Stimulated activated naive B cell treated with anti-CD40 and anti-IgM and Interleukin-4, amounts not matched to agents 10 μg/mL and 1 μg/mL and 100 μg/mL, for 72 hours (primary cell): ENCODE measurements around the gene PMS1.
"Not testable (repeated sequence)": the region's sequence is repeated elsewhere in the genome, so short reads cannot be mapped to it uniquely, and the experiment has no call there.

Experiments used
- ATAC-seq, 2 donors: fragments of 150-1000 bp; cut with Tn5 transposase; replicated peaks; 2 replicates each; pipeline ENCODE4 v1.10.0; 2021; ENCODE audit warnings: moderate library complexity in 1 of 2
- DNase-seq: peaks from one replicate; pipeline ENCODE4 v3.0.0; 2021
- H3K27ac Mint-ChIP-seq: one replicate; pipeline ENCODE4 v1.8.0; 2022; ENCODE audit warnings: mild to moderate bottlenecking, mixed read lengths
- H3K27me3 Mint-ChIP-seq, 2 donors: one replicate each; pipeline ENCODE4 v1.8.0; 2022; ENCODE audit warnings: mixed read lengths in 2 of 2
- H3K36me3 Mint-ChIP-seq, 2 donors: one replicate each; pipeline ENCODE4 v1.8.0; 2022; ENCODE audit warnings: mixed read lengths in 2 of 2, mild to moderate bottlenecking in 1 of 2
- H3K4me1 Mint-ChIP-seq, 2 donors: one replicate each; pipeline ENCODE4 v1.8.0; 2022; ENCODE audit warnings: mixed read lengths in 2 of 2, mild to moderate bottlenecking in 1 of 2
- H3K4me3 Mint-ChIP-seq, 2 donors: one replicate each; pipeline ENCODE4 v1.8.0; 2022; ENCODE audit warnings: mild to moderate bottlenecking in 2 of 2, mixed read lengths in 2 of 2, moderate library complexity in 1 of 2
- H3K9me3 Mint-ChIP-seq, 2 donors: one replicate each; pipeline ENCODE4 v1.8.0; 2022; ENCODE audit warnings: mixed read lengths in 2 of 2, mild to moderate bottlenecking in 1 of 2

The PMS1 gene

GRCh38 chr2:189830510-189830909 is 46.3 kb downstream of the PMS1 start:
- Mint-ChIP-seq H3K9me3 (no peaks in the 10 kb centered on the region), H3K27me3 (no peaks in the 10 kb centered on the region), H3K4me1 (peaks cover 5 to 19% of the 10 kb centered on the region in 2 donors), H3K36me3 (peaks cover 22 to 40% of the 10 kb centered on the region in 2 donors), H3K27ac (no peak overlapping the region), H3K4me3 (no peak overlapping the region)
- DNase-seq = no peak
- no peak for ATAC-seq

- H3K36me3 Mint-ChIP-seq = peaks cover 17 to 37% of the 10 kb centered on the region in 2 donors
- H3K4me3 Mint-ChIP-seq = no peak overlapping the region
- H3K27me3 Mint-ChIP-seq = no peaks in the 10 kb centered on the region
- H3K27ac Mint-ChIP-seq = no peak overlapping the region
- ATAC-seq (peak; percentile 66 to 87), DNase-seq (no peak)
- H3K4me1 Mint-ChIP-seq = peaks cover 8 to 25% of the 10 kb centered on the region in 2 donors
- no peaks in the 10 kb centered on the region for H3K9me3 Mint-ChIP-seq
These were observed 49.8 kb downstream of the PMS1 start for GRCh38 chr2:189834059-189834458.

- H3K9me3 Mint-ChIP-seq, H3K4me3 Mint-ChIP-seq, ATAC-seq, H3K27ac Mint-ChIP-seq, DNase-seq, H3K27me3 Mint-ChIP-seq: not testable (repeated sequence)
- Mint-ChIP-seq H3K4me1 (peaks cover 8 to 25% of the 10 kb centered on the region in 2 donors), H3K36me3 (peaks cover 17 to 33% of the 10 kb centered on the region in 2 donors)
These were observed 50.4 kb downstream of the PMS1 start for GRCh38 chr2:189834642-189835041.

GRCh38 chr2:189835855-189836558 is 51.8 kb downstream of the PMS1 start:
- Mint-ChIP-seq H3K27me3 (no peaks in the 10 kb centered on the region), H3K9me3 (no peaks in the 10 kb centered on the region), H3K4me1 (peaks cover 8 to 15% of the 10 kb centered on the region in 2 donors), H3K4me3 (no peak overlapping the region), H3K27ac (no peak overlapping the region), H3K36me3 (peaks cover 13 to 25% of the 10 kb centered on the region in 2 donors)
- ATAC-seq (no peak), DNase-seq (no peak)

GRCh38 chr2:189836644-189837043 is 52.4 kb downstream of the PMS1 start:
- Mint-ChIP-seq H3K27me3 (no peaks in the 10 kb centered on the region), H3K27ac (no peak overlapping the region), H3K36me3 (peaks cover 19 to 32% of the 10 kb centered on the region in 2 donors), H3K4me3 (no peak overlapping the region), H3K9me3 (no peaks in the 10 kb centered on the region), H3K4me1 (peaks cover 8 to 21% of the 10 kb centered on the region in 2 donors)
- no peak for DNase-seq
- no peak for ATAC-seq

GRCh38 chr2:189837326-189837725 is 53.1 kb downstream of the PMS1 start:
- DNase-seq (no peak), ATAC-seq (no peak)
- Mint-ChIP-seq H3K36me3 (peaks cover 16 to 34% of the 10 kb centered on the region in 2 donors), H3K9me3 (no peaks in the 10 kb centered on the region), H3K27me3 (no peaks in the 10 kb centered on the region), H3K4me1 (peaks cover 10 to 28% of the 10 kb centered on the region in 2 donors), H3K27ac (no peak overlapping the region), H3K4me3 (no peak overlapping the region)

GRCh38 chr2:189841019-189841418 is 56.8 kb downstream of the PMS1 start:
- H3K9me3 Mint-ChIP-seq = no peaks in the 10 kb centered on the region
- no peaks in the 10 kb centered on the region for H3K27me3 Mint-ChIP-seq
- no peak overlapping the region for H3K4me3 Mint-ChIP-seq
- H3K36me3 Mint-ChIP-seq = peaks cover 15 to 40% of the 10 kb centered on the region in 2 donors
- H3K4me1 Mint-ChIP-seq = peaks cover 4 to 20% of the 10 kb centered on the region in 2 donors
- ATAC-seq (no peak), DNase-seq (no peak)
- H3K27ac Mint-ChIP-seq = no peak overlapping the region

GRCh38 chr2:189848276-189848675 is 64.0 kb downstream of the PMS1 start:
- no peaks in the 10 kb centered on the region for H3K27me3 Mint-ChIP-seq
- no peak overlapping the region for H3K4me3 Mint-ChIP-seq
- H3K27ac Mint-ChIP-seq = no peak overlapping the region
- H3K4me1 Mint-ChIP-seq = peaks cover 4 to 7% of the 10 kb centered on the region in 2 donors
- peaks cover 40 to 56% of the 10 kb centered on the region in 2 donors for H3K36me3 Mint-ChIP-seq
- DNase-seq (no peak), ATAC-seq (no peak)
- H3K9me3 Mint-ChIP-seq = no peaks in the 10 kb centered on the region

GRCh38 chr2:189849550-189849949 is 65.3 kb downstream of the PMS1 start:
- Mint-ChIP-seq H3K9me3 (no peaks in the 10 kb centered on the region), H3K4me3 (no peak overlapping the region), H3K27me3 (no peaks in the 10 kb centered on the region), H3K27ac (no peak overlapping the region), H3K36me3 (peaks cover 44 to 59% of the 10 kb centered on the region in 2 donors), H3K4me1 (peaks cover 7 to 11% of the 10 kb centered on the region in 2 donors)
- DNase-seq (no peak), ATAC-seq (no peak)

- Mint-ChIP-seq H3K27me3 (no peaks in the 10 kb centered on the region), H3K4me1 (peaks cover 7 to 18% of the 10 kb centered on the region in 2 donors), H3K27ac (no peak overlapping the region), H3K9me3 (no peaks in the 10 kb centered on the region), H3K4me3 (no peak overlapping the region), H3K36me3 (peaks cover 48 to 58% of the 10 kb centered on the region in 2 donors)
- DNase-seq (no peak), ATAC-seq (no peak)
These were observed 67.0 kb downstream of the PMS1 start for GRCh38 chr2:189851174-189851826.

- Mint-ChIP-seq H3K36me3 (peaks cover 37 to 47% of the 10 kb centered on the region in 2 donors), H3K9me3 (no peaks in the 10 kb centered on the region), H3K27ac (no peak overlapping the region), H3K4me3 (no peak overlapping the region), H3K4me1 (peaks cover 7 to 18% of the 10 kb centered on the region in 2 donors), H3K27me3 (no peaks in the 10 kb centered on the region)
- ATAC-seq = no peak
- no peak for DNase-seq
These were observed 69.9 kb downstream of the PMS1 start for GRCh38 chr2:189854187-189854586.

GRCh38 chr2:189854940-189855339 is 70.7 kb downstream of the PMS1 start:
- no peak for DNase-seq
- H3K27me3 Mint-ChIP-seq = no peaks in the 10 kb centered on the region
- H3K9me3 Mint-ChIP-seq = no peaks in the 10 kb centered on the region
- ATAC-seq = no peak
- H3K27ac Mint-ChIP-seq = no peak overlapping the region
- no peak overlapping the region for H3K4me3 Mint-ChIP-seq
- H3K4me1 Mint-ChIP-seq = peaks cover 7 to 18% of the 10 kb centered on the region in 2 donors
- H3K36me3 Mint-ChIP-seq = peaks cover 35 to 43% of the 10 kb centered on the region in 2 donors

- Mint-ChIP-seq H3K27me3 (no peaks in the 10 kb centered on the region), H3K9me3 (no peaks in the 10 kb centered on the region), H3K4me1 (peaks cover 3 to 10% of the 10 kb centered on the region in 2 donors), H3K27ac (no peak overlapping the region), H3K4me3 (no peak overlapping the region), H3K36me3 (peaks cover 43 to 46% of the 10 kb centered on the region in 2 donors)
- DNase-seq (no peak), ATAC-seq (no peak)
These were observed 74.0 kb downstream of the PMS1 start for GRCh38 chr2:189858291-189858690.

- H3K36me3 Mint-ChIP-seq = peaks cover 31 to 34% of the 10 kb centered on the region in 2 donors
- peaks cover 0 to under 1% of the 10 kb centered on the region in 2 donors for H3K4me1 Mint-ChIP-seq
- H3K27ac Mint-ChIP-seq = no peak overlapping the region
- no peaks in the 10 kb centered on the region for H3K9me3 Mint-ChIP-seq
- ATAC-seq = no peak
- no peaks in the 10 kb centered on the region for H3K27me3 Mint-ChIP-seq
- no peak for DNase-seq
- no peak overlapping the region for H3K4me3 Mint-ChIP-seq
These were observed 75.9 kb downstream of the PMS1 start for GRCh38 chr2:189860161-189860560.

GRCh38 chr2:189862751-189863150 is 78.5 kb downstream of the PMS1 start:
- ATAC-seq (no peak), DNase-seq (no peak)
- no peaks in the 10 kb centered on the region for H3K27me3 Mint-ChIP-seq
- H3K36me3 Mint-ChIP-seq = peaks cover 28 to 32% of the 10 kb centered on the region in 2 donors
- no peaks in the 10 kb centered on the region for H3K4me1 Mint-ChIP-seq
- H3K4me3 Mint-ChIP-seq = no peak overlapping the region
- H3K27ac Mint-ChIP-seq = no peak overlapping the region
- no peaks in the 10 kb centered on the region for H3K9me3 Mint-ChIP-seq
